GM19239 (cell line): ENCODE measurements around the gene NOL9.

Experiments used
- DNase-seq: peaks from one replicate; pipeline ENCODE4 v3.0.0; 2011; ENCODE audit warnings: low spot score; ENCODE audit not compliant: insufficient read length
- FAIRE-seq: peaks from 2 replicates; lab custom pipeline; 2011; peaks lifted over from hg19 to GRCh38; lab: Jason Lieb, UNC

NOL9 gene

DNA sequence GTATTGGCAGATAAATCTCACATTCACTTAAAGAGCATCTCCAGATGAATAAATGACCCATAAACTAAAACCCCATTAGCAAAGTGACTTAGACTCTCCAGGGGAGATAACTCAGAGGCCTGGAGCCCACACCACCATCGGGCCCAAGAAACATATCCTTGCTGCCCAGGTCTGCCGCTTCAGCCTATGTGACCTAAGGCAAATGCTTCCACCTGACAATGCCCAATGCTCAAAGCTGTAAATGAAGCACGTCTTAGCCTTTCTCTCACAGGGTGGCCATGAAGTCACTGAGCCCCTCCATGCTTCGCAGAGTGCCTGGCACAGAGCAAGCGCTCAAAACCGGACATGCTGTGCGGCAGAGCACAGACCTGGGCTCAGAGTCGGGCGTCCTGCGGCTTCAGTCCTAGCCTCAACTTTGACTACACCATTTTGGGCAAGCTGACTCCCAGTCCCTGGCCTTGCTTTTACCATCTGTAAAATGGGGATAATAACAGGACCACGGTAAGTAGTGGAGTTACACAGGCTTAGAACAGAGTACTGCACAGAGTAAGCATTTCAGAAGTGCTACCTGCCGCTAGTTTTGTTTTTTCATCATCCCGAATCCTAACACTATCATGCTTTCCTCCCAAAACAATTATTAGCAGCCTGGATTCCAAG is 23.7 kb downstream of the NOL9 start:
- FAIRE-seq (no peak), DNase-seq (no peak)

GRCh38 chr1:6528492-6528891 is 25.8 kb downstream of the NOL9 start:
- DNase-seq (no peak), FAIRE-seq (no peak)

GRCh38 chr1:6526316-6526715 is 28.0 kb downstream of the NOL9 start:
- DNase-seq = no peak
- no peak for FAIRE-seq

GRCh38 chr1:6523566-6523965 is 30.7 kb downstream of the NOL9 start:
- FAIRE-seq (no peak), DNase-seq (no peak)

DNA sequence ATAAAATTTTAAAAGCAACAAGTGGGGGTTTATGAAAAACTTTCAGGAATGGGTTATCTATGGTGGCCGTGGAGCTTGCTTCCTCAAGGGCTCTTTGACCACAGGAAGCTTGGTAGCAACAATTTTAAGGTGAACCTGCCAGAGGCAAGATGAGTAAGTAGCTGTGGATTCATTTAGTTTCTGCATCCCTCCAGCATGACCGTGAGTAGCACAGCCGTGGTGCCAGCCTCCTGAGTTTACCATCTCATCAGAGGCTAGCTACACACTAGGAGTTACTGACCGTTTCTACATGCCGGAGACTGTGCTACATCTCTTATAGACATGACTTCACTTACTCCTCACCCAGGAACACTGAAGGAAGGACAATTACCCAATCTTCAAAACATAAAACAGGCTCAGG is 32.8 kb downstream of the NOL9 start:
- FAIRE-seq = no peak
- DNase-seq = no peak

- FAIRE-seq (no peak), DNase-seq (no peak)
These were observed 34.2 kb downstream of the NOL9 start for GRCh38 chr1:6519935-6520671.

- no peak for DNase-seq
- no peak for FAIRE-seq
These were observed 34.8 kb downstream of the NOL9 start for GRCh38 chr1:6519491-6519934.

DNA sequence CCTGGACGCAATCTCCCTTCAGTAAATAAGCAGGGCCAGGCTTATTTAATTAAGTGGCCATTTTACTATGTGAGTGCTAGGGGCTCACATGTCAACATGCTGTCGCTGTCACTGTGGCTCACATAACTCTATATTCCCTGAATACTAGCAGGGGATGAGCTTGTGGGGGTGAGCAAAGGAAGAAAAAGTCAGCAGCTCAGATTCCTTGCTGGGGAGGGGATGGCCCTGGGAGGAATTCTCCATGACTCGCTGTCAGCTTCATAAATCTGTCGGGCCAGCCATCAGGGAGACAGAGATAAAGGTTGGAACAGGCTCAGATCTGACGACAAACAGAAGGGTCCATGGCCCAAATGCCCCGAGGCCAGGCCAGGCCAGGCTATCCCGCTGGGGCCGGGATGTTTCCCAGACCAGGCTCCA is 36.9 kb downstream of the NOL9 start:
- no peak for FAIRE-seq
- no peak for DNase-seq

- no peak for DNase-seq
These were observed 38.5 kb downstream of the NOL9 start for GRCh38 chr1:6515771-6516170.

DNA sequence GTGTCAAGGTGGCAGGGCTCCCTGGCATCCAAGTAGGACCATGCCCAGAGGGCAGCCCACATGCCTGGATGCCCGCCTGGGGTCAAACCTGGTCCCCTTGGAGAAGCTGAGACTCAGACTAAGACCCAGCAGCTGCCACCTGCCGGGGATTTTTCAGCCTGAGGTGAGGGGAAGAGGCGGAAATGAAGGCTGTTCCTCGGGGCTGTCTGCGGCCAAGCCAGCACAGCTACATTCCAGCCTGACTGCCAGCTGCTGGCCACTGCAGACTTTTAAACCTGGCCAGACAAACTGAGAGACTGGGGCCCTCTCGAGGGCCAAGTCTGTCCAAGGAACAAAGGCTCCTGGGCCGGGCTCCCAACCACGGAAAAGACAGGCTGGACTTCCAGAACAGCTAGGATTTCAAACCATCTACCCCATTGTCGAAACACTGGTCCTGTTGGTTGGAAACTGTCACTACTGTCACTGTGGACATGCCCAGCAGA is 41.0 kb downstream of the NOL9 start:
- DNase-seq = no peak
- FAIRE-seq = no peak

More at GRCh38 chr1:6515771-6516170, 38.5 kb downstream of the NOL9 start:
- no peak for FAIRE-seq

DNA sequence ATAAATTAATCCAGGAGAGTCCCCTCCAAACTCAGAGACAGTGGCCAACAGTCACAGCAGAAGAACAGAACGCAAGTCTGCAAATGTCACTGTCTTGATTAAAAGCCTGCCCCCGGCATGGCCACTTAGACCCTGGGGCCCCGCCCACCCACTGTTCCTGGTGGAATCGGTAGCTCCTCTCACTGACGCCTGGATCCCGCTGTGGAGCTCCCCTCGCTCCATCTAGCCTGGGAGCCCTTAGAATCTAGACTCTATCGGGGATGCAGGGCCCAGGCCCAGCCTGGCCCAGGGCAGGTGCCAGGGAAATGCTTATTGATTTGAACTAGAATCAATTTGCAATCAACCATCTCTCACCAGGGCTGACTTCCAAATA is 41.4 kb downstream of the NOL9 start:
- DNase-seq (no peak), FAIRE-seq (no peak)

DNA sequence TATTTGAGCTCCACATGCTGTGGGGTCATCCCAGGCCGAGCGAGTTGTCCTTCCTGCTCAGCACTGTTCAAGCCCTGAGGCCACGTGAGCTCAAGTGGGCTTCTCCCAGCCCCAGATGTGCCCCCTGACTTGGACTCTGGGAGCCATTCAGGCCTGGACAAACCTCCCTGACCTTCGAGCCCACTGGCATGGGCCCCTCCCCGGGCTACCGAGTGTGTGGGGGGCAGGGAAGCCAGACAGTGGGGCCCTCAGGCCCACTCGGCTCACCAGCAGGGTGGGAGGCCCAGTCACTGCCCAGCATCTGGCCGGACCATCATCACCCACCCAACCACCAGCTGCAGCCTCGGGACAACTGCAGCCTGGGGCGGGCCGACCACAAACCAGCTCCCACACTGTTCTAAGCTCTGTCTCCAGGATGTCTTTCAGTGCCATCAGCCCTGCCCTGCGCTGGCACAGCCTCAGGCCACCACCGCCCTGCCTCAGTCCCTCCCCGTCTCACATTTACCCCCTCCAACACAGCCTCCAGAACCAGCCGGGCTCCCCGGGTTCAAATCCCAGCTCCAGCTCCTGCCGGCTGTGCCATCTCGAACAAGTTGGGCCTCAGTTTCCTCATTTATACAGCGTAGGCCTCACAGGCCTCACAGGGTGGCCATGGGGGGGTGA is 41.9 kb downstream of the NOL9 start:
- DNase-seq (no peak), FAIRE-seq (no peak)

DNA sequence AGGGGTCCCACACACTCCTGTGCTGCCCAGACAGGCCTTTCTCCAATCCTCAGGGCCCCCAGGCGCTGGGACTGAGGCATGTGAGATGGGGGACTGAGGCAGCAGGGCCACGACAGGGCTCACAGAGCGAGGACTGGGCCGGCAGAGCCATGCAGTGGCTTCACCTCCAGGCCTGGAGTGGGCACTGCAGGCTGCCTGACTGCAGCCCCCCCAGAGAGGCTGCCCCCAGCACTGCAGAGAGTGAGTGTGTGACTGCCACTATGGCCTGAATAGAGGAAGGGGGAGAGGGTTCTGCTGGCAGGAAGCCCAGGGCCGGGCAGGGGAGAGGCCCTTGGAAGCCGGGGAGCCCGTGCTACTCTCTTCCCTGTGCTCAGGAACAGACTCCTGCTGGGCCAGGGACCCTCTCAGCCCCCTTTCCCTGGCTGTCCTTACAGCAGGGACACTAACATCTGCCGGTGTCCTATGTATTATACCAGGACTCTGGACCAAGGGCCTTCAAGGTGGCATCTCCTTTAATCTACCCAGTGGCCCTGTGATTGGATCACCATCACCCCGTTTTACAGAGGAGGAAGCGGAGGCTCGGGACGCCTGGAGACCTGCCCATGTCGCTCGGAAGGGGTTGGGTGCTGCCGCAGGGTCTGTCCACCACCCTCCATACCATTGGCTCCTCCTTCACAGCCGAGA is 42.6 kb downstream of the NOL9 start:
- DNase-seq (no peak), FAIRE-seq (no peak)

DNA sequence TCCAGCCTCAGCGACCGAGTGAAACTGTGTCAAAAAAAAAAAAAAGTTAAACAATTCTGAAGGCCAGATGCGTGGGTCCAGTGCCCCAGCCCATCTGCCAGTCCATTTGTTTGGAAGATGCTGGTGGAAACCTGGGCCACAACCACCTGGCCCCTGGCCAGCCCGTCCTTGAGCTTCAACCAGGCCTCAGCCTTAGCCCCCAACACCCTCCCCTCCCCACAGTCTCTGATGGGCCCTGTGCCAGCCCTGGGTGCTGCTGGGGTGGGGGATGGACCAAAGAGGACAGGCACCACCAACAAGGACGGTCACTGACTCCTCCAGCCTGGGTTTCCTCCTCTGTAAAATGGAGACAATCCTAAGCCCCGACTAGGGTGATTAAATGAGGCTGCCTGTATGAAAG is 43.3 kb downstream of the NOL9 start:
- DNase-seq (no peak), FAIRE-seq (no peak)

DNA sequence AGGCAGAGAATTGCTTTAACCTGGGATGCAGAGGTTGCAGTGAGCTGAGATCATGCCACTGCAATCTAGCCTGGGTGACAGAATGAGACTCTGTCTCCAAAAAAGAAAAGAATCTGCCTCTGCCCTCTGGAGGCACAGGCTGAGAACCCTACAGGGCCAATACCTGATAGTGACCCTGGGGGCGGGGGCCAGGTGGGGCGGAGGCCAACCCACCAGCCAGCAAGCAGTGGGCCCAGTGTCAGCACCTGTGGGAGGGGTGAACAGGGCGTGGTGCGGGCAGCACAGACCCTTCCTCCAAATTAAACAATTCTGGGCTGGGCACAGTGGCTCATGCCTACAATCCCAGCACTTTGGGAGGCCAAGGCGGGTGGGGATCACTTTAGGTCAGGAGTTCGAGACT is 43.8 kb downstream of the NOL9 start:
- no peak for DNase-seq
- FAIRE-seq = no peak

DNA sequence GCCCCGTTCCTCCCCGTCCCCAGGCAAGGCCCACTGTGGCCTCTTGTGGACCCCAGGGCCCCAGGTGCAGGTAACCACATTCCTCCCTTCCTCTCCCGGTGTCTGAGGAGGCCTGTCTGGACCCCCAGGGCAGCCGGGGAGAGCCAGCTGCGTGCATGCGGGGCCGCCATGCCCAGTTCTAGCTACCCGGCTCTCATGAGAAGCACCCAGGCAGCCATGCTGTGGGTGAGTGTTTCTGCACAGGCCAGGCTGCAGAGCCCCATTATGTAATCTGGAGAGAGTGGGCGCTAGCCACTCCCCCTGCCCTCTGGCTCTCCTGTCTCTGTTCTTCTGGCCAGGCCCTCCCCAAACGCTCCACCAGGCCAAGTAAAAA is 44.4 kb downstream of the NOL9 start:
- FAIRE-seq (no peak), DNase-seq (no peak)

DNA sequence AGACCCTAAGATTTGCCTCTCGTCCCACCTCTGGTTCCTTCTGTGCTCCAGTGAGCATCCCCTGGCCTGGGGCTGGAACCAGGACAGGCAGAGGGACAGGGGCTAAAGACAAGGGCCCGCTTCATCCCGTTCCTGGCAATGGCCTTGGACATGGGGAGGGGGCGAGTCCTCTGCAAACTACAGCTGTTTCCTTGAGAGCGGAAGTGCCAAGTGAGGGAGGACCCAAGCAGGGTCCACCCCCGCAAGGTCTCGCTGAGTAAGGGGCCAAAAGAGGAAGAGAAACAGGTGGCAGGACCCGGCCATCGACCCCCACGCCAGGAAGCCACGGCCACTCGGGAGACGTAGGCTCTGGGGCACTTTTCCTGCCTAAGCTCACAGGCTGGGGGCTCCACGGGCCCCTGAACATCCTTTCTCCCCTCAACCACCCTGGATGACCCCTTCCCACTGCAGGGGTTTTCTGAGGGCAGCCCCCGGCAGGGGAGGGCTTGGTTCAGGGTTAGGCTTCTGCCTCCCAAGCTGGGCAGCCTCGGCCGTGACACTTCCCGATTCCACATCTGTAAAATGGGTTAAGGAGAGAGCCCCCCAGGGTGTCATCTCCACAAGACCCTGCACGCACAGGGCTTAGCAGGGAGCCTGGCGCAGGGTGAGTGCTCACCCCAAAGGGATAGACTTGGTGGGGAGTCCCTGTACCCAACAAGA is 44.9 kb downstream of the NOL9 start:
- DNase-seq = no peak

DNA sequence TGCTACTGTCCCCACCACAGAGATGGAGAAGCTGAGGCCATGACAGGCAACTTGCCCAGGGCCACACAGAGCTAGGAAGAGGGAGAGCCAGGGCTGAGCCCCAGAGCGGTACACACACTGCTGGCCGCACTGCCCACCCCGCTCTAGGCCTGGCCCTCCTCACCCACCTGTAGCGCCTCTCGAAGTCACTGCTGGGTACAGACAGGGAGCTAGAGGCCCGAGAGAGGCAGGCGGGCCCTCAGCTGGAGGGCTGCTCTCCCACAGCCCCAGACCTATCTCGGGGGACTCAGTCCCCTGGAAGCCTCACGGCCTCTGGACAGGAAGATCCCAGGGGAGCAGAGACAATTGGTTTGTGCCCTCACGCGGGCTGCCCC is 45.5 kb downstream of the NOL9 start:
- FAIRE-seq = no peak
- DNase-seq = no peak

More for the DNA sequence above, 44.9 kb downstream of the NOL9 start:
- no peak for FAIRE-seq

- FAIRE-seq = no peak
- DNase-seq = no peak
These were observed 46.0 kb downstream of the NOL9 start for GRCh38 chr1:6508154-6508815.

- FAIRE-seq (no peak), DNase-seq (no peak)
These were observed 46.8 kb downstream of the NOL9 start for GRCh38 chr1:6507461-6507911.
